Erythroblast (primary cell): ENCODE measurements around the gene LIN9.

Experiments used
- GATA1 ChIP-seq: IDR thresholded peaks from 2 replicates; pipeline ENCODE4 v1.6.1; 2011; ENCODE audit warnings: low read depth, mild to moderate bottlenecking, control low read depth, low read length, moderate library complexity
- POLR2A ChIP-seq: IDR thresholded peaks from 2 replicates; pipeline ENCODE4 v1.6.1; 2011; ENCODE audit warnings: mild to moderate bottlenecking, low read length

DNA sequence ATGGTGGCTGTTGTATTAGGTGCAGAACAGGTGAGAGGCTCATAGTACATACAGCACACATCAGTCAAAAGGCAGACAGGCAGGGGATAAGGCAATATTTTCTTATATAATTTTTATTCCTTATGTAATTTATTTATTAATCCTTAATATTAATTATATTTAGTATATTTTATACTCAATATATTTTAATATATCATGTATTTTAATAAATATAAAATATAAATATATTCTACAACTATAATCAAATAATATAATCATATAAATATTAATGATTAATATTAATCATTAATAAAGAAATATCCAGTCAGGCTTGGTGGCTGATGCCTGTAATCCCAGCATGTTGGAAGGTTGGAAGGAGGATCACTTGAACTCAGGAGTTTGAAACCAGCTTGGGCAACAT lies 104.8 kb downstream of the LIN9 start:
- TF ChIP-seq POLR2A (no peak), GATA1 (no peak)
